ENCODE results near the gene SSR2.

- TF ChIP-seq CTCF (IDR thresholded peaks at IDR 0.05) (no peak), EP300 (IDR thresholded peaks at IDR 0.05) (no peak), POLR2A (IDR thresholded peaks at IDR 0.05) (no peak)
Observed at GRCh38 chr1:156001021-156001661, 19.6 kb downstream of the SSR2 start.
